HepG2 (cell line): Measurements from ENCODE around the gene DQX1. TPM values are rescaled to one million over a fixed set of nuclear protein-coding genes. Genes with fewer than 3 reads are reported as not detected.

ENCODE experiments used
- ARID4A ChIP-seq: sonication (generic); formaldehyde crosslinking; IDR thresholded peaks from 2 replicates; pipeline ENCODE4 v1.5.0; 2020; ENCODE audit warnings: mild to moderate bottlenecking, missing genetic modification reagents, borderline replicate concordance
- GZF1 ChIP-seq: sonication (generic); formaldehyde crosslinking; IDR thresholded peaks from 2 replicates; pipeline ENCODE4 v1.5.1; 2020; ENCODE audit warnings: mild to moderate bottlenecking, missing genetic modification reagents
- HES4 ChIP-seq: sonication (generic); formaldehyde crosslinking; IDR thresholded peaks from 2 replicates; pipeline ENCODE4 v1.9.0; 2021; ENCODE audit warnings: mild to moderate bottlenecking, missing genetic modification reagents, borderline replicate concordance
- JUND ChIP-seq: sonication (generic); formaldehyde crosslinking; IDR thresholded peaks from 2 replicates; pipeline ENCODE4 v1.8.0; 2022; ENCODE audit warnings: mild to moderate bottlenecking, missing genetic modification reagents
- LCORL ChIP-seq, 2 experiments: fragments of 450-650 bp in 1 of 2; sonication (generic) in 1 of 2; formaldehyde crosslinking in 1 of 2; IDR thresholded peaks; 2 replicates each; pipeline versions ENCODE4 v1.5.0 to v1.6.1; 2017 to 2020; ENCODE audit warnings: antibody characterized with exemption in 1 of 2, missing genetic modification reagents in 1 of 2
- NBN ChIP-seq: fragments of 450-650 bp; conservative IDR thresholded peaks from 2 replicates; pipeline ENCODE4 v1.6.1; 2017
- NFAT5 ChIP-seq: sonication (generic); formaldehyde crosslinking; IDR thresholded peaks from 2 replicates; pipeline ENCODE4 v1.4.0; 2020; ENCODE audit warnings: missing genetic modification reagents
- SAFB2 ChIP-seq: sonication (generic); formaldehyde crosslinking; IDR thresholded peaks from 2 replicates; pipeline ENCODE4 v1.5.1; 2020; ENCODE audit warnings: missing genetic modification reagents, low read depth, mild to moderate bottlenecking, borderline replicate concordance
- TBP ChIP-seq: sonication (generic); formaldehyde crosslinking; IDR thresholded peaks from 2 replicates; pipeline ENCODE4 v1.5.0; 2020; ENCODE audit warnings: missing genetic modification reagents
- TCF7L2 ChIP-seq: IDR thresholded peaks from 2 replicates; pipeline ENCODE4 v1.6.1; 2011; ENCODE audit warnings: mild to moderate bottlenecking, low read depth, low read length, moderate library complexity
- ZBTB8A ChIP-seq: sonication (generic); formaldehyde crosslinking; IDR thresholded peaks from 2 replicates; pipeline ENCODE4 v1.4.0; 2020; ENCODE audit warnings: mild to moderate bottlenecking, low read depth, missing genetic modification reagents, borderline replicate concordance
- ZHX1 ChIP-seq: sonication (generic); formaldehyde crosslinking; IDR thresholded peaks from 2 replicates; pipeline ENCODE4 v1.8.1; 2022; ENCODE audit warnings: low read depth, mild to moderate bottlenecking, missing genetic modification reagents
- ZNF160 ChIP-seq: sonication (generic); formaldehyde crosslinking; IDR thresholded peaks from 2 replicates; pipeline ENCODE4 v1.8.0; 2022; ENCODE audit warnings: mild to moderate bottlenecking, inconsistent platforms, missing genetic modification reagents
- ZNF263 ChIP-seq: sonication (generic); formaldehyde crosslinking; IDR thresholded peaks from 2 replicates; pipeline ENCODE4 v1.4.0; 2020; ENCODE audit warnings: missing genetic modification reagents
- ZNF296 ChIP-seq: sonication (generic); formaldehyde crosslinking; conservative IDR thresholded peaks from 2 replicates; pipeline ENCODE4 v1.5.0; 2020; ENCODE audit warnings: mild to moderate bottlenecking, missing genetic modification reagents
- ZNF678 ChIP-seq: sonication (generic); formaldehyde crosslinking; IDR thresholded peaks from 2 replicates; pipeline ENCODE4 v1.4.0; 2020; ENCODE audit warnings: mild to moderate bottlenecking, missing genetic modification reagents
- ZNF781 ChIP-seq: sonication (generic); formaldehyde crosslinking; IDR thresholded peaks from 2 replicates; pipeline ENCODE4 v1.5.1; 2020; ENCODE audit warnings: borderline replicate concordance, mild to moderate bottlenecking, missing genetic modification reagents; ENCODE audit errors: not compliant biosample characterization
- polyA plus RNA-seq, 8 experiments: library from polyadenylated mRNA; depleted of rRNA in 3 of 8; stranded (reverse) in 7 of 8; unstranded in 1 of 8; fragments of >200 nt; fragmentation: Illumina TruSeq in 4 of 8; extraction: Trizol in 4 of 8; gene quantifications; 2 replicates each; pipeline versions ENCODE4 v1.2.1 to v1.2.3, GENCODE V29; 2011 to 2016; ENCODE audit warnings: low read depth in 4 of 8, missing spikeins in 1 of 8, mixed read lengths in 1 of 8; ENCODE audit not compliant: insufficient read depth in 1 of 8
- total RNA-seq, 5 experiments: library from RNA; depleted of rRNA; stranded (reverse); fragments of >200 nt; fragmentation: Illumina TruSeq; extraction: Trizol; gene quantifications; 2 replicates each; pipeline ENCODE4 v1.2.3, GENCODE V29; 2016; ENCODE audit warnings: low read depth in 1 of 5

The DQX1 gene
- total and polyA plus RNA-seq, 2 of the 13 experiments (the other 11 are each of a cell fraction or from before 2014, with no cell fraction given) = 27.6 to 89.8 TPM

- TF ChIP-seq JUND (CRISPR knock-in tag) (no peak), ZNF296 (CRISPR knock-in tag) (no peak), ZBTB8A (CRISPR knock-in tag) (peak; percentile 7; the same call in 1 of the 2 replicates), GZF1 (CRISPR knock-in tag) (no peak), HES4 (CRISPR knock-in tag) (no peak), NBN (no peak), ZHX1 (CRISPR knock-in tag) (no peak), SAFB2 (0 out of 2 replicates have a peak, but pooled peaks have one; percentile 18), ARID4A (CRISPR knock-in tag) (no peak), TCF7L2 (no peak), LCORL (IDR thresholded peaks at IDR 0.05) (no peak), LCORL (CRISPR knock-in tag; IDR thresholded peaks at IDR 0.05) (no peak), ZNF678 (CRISPR knock-in tag) (no peak), TBP (no peak), ZNF263 (peak; percentile 86), NFAT5 (no peak), ZNF781 (CRISPR knock-in tag) (no peak), ZNF160 (no peak)
Measured at GRCh38 chr2:74528600-74529356, 2.7 kb upstream of the DQX1 start (continued).
